Calu3 (cell line): ENCODE data around the gene SORCS3. TPM values are rescaled to one million over a fixed set of nuclear protein-coding genes. Genes with fewer than 3 reads are reported as not detected.

ENCODE experiments used
- BruUV-seq: library from RNA; stranded (reverse); fragments of 400-500 nt; replicated peaks from 2 replicates; lab custom pipeline; 2021; lab: Mats Ljungman, UMichigan
- CTCF ChIA-PET: fragments of 300-600 bp; sonication (Branson Sonifier 250); formaldehyde crosslinking; loops from one replicate; lab custom pipeline; 2022; ENCODE audit warnings: antibody characterized with exemption; lab: Charles Lee
- DNase-seq: peaks from one replicate; pipeline ENCODE4 v3.0.0; 2022
- H3K27ac Mint-ChIP-seq: one replicate; pipeline ENCODE4 v1.8.0; 2022; ENCODE audit warnings: mixed read lengths; ENCODE audit not compliant: unreplicated experiment
- H3K27me3 Mint-ChIP-seq: one replicate; pipeline ENCODE4 v1.8.0; 2022; ENCODE audit warnings: mixed read lengths; ENCODE audit not compliant: unreplicated experiment
- H3K36me3 Mint-ChIP-seq: one replicate; pipeline ENCODE4 v1.8.0; 2022; ENCODE audit warnings: mild to moderate bottlenecking, moderate library complexity, mixed read lengths; ENCODE audit not compliant: insufficient read depth, unreplicated experiment
- H3K4me1 Mint-ChIP-seq: one replicate; pipeline ENCODE4 v1.8.0; 2022; ENCODE audit warnings: mild to moderate bottlenecking, low read depth, mixed read lengths; ENCODE audit not compliant: unreplicated experiment
- H3K4me3 Mint-ChIP-seq: one replicate; pipeline ENCODE4 v1.8.0; 2022; ENCODE audit warnings: mild to moderate bottlenecking, low read depth, moderate library complexity, mixed read lengths; ENCODE audit not compliant: unreplicated experiment
- H3K9me3 Mint-ChIP-seq: one replicate; pipeline ENCODE4 v1.8.0; 2022; ENCODE audit warnings: low read depth, mixed read lengths; ENCODE audit not compliant: unreplicated experiment
- CTCF ChIP-seq: fragments of 200-600 bp; IDR thresholded peaks from one replicate; pipeline ENCODE4 v1.8.0; 2022; ENCODE audit warnings: antibody characterized with exemption; ENCODE audit not compliant: unreplicated experiment
- intact Hi-C: fragments of 100-400 bp; cut with micrococcal nuclease; formaldehyde crosslinking; loops from one replicate; pipeline ENCODE4 v1.10.0; 2022; ENCODE audit not compliant: unreplicated experiment
- total RNA-seq: library from RNA; stranded (reverse); gene quantifications from 2 replicates; pipeline ENCODE4 v1.2.3, GENCODE V29; 2022

Gene SORCS3
- total RNA-seq, 1 experiment from 2014 or later: not detected

GRCh38 chr10:105288026-105288425 is 646.9 kb downstream of the SORCS3 start:
- Mint-ChIP-seq H3K4me3 (no peak overlapping the region), H3K9me3 (peaks cover 2% of the 10 kb centered on the region), H3K27me3 (no peaks in the 10 kb centered on the region), H3K27ac (no peak overlapping the region), H3K36me3 (no peaks in the 10 kb centered on the region), H3K4me1 (no peaks in the 10 kb centered on the region)
- BruUV-seq: no TSS peak
- CTCF ChIA-PET: no interaction called here
- no peak for TF ChIP-seq CTCF
- intact Hi-C loops: no loop called here
- DNase-seq: no peak

GRCh38 chr10:105288613-105289012 is 647.5 kb downstream of the SORCS3 start:
- no peak for DNase-seq
- Mint-ChIP-seq H3K4me3 (no peak overlapping the region), H3K27ac (no peak overlapping the region), H3K36me3 (no peaks in the 10 kb centered on the region), H3K27me3 (no peaks in the 10 kb centered on the region), H3K4me1 (no peaks in the 10 kb centered on the region), H3K9me3 (peaks cover 2% of the 10 kb centered on the region)
- intact Hi-C loops: no loop called here
- CTCF ChIA-PET: no interaction called here
- BruUV-seq: no TSS peak
- no peak for TF ChIP-seq CTCF

GRCh38 chr10:105291571-105291970 is 650.5 kb downstream of the SORCS3 start:
- H3K36me3 Mint-ChIP-seq: no peaks in the 10 kb centered on the region
- intact Hi-C loops: no loop called here
- H3K27ac Mint-ChIP-seq: no peak overlapping the region
- CTCF ChIA-PET: no interaction called here
- H3K4me1 Mint-ChIP-seq: no peaks in the 10 kb centered on the region
- DNase-seq: no peak
- TF ChIP-seq CTCF: no peak
- no peak overlapping the region for H3K4me3 Mint-ChIP-seq
- H3K27me3 Mint-ChIP-seq: no peaks in the 10 kb centered on the region
- no TSS peak for BruUV-seq
- H3K9me3 Mint-ChIP-seq: peaks cover 5% of the 10 kb centered on the region

GRCh38 chr10:105292236-105292635 is 651.1 kb downstream of the SORCS3 start:
- TF ChIP-seq CTCF: no peak
- CTCF ChIA-PET: no interaction called here
- no peak for DNase-seq
- Mint-ChIP-seq H3K4me3 (no peak overlapping the region), H3K27me3 (no peaks in the 10 kb centered on the region), H3K36me3 (no peaks in the 10 kb centered on the region), H3K9me3 (peaks cover 5% of the 10 kb centered on the region), H3K4me1 (no peaks in the 10 kb centered on the region), H3K27ac (no peak overlapping the region)
- intact Hi-C loops: no loop called here
- BruUV-seq: no TSS peak
